ENCODE results near the gene KRT1. TPM values are rescaled to one million over a fixed set of nuclear protein-coding genes. Genes with fewer than 3 reads are reported as not detected.
A peak's percentile ranks its signal among the peaks of the same experiment; 100 is the strongest.

Gene KRT1
- total RNA-seq, 3 donors from 2014 or later = 0.37 TPM; not detected in 2

- H3K4me3 Mint-ChIP-seq = no peak overlapping the region
- no peaks in the 10 kb centered on the region for H3K9me3 Mint-ChIP-seq
- ATAC-seq (no peak), DNase-seq (no peak)
- peaks cover 44% of the 10 kb centered on the region for H3K4me1 Mint-ChIP-seq (ENCODE audit: low read depth)
- no peaks in the 10 kb centered on the region for H3K27me3 Mint-ChIP-seq (ENCODE audit: low read depth)
- no peaks in the 10 kb centered on the region for H3K36me3 Mint-ChIP-seq (ENCODE audit: insufficient read depth)
These were observed 2.8 kb upstream of the KRT1 start for GRCh38 chr12:52682938-52683574.

GRCh38 chr12:52682381-52682660, 2.1 kb upstream of the KRT1 start:
- no peak for ATAC-seq
- Mint-ChIP-seq H3K4me1 (ENCODE audit: low read depth) (peaks cover 40% of the 10 kb centered on the region), H3K9me3 (no peaks in the 10 kb centered on the region), H3K27me3 (ENCODE audit: low read depth) (no peaks in the 10 kb centered on the region), H3K36me3 (ENCODE audit: insufficient read depth) (no peaks in the 10 kb centered on the region), H3K4me3 (no peak overlapping the region)
- no peak for DNase-seq

DNA sequence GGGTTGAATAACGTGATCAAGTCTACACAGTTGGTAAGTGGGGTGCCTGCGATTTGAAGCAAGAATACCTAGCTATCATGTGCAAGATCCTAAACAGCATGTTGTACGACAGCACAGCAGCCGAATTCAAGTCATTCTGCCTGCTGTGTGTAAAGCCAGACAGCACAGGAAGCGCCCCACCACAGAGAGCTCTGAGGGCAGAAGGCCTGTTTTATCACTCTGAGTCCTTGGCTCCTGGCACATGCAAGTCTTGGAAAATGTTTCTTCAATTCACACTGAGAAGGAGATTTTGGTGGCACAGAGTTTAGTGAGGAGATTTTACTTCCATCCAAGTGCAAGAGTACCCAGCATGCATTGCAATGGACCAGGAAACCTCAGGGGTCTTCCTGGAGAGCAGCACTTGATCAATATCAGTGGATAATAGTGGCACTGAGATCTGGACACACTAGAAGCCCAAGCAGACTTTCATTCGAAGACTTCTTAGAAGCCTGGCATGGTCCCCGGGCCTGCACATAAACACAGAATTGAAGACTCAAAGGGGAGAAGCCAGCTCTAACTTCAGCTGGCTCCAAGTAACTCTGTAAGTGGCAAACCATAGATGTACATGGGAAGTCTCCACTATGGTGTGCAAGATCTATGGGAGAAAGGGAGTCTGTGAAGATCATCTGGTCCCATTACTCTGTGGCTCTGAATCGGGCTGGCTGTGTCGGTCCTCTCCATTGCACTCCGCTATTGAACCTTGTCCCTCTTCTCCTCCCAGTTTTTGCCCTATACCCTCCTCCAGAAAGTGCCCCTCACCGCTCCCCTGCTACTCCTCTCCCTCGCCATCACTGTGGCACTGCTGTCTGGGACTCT, 1.5 kb upstream of the KRT1 start:
- Mint-ChIP-seq H3K27me3 (ENCODE audit: low read depth) (no peaks in the 10 kb centered on the region), H3K4me1 (ENCODE audit: low read depth) (peaks cover 38% of the 10 kb centered on the region), H3K4me3 (no peak overlapping the region), H3K9me3 (no peaks in the 10 kb centered on the region), H3K36me3 (ENCODE audit: insufficient read depth) (no peaks in the 10 kb centered on the region)
- peak; percentile 61 to 78 for ATAC-seq
- DNase-seq = peak; percentile 15

DNA sequence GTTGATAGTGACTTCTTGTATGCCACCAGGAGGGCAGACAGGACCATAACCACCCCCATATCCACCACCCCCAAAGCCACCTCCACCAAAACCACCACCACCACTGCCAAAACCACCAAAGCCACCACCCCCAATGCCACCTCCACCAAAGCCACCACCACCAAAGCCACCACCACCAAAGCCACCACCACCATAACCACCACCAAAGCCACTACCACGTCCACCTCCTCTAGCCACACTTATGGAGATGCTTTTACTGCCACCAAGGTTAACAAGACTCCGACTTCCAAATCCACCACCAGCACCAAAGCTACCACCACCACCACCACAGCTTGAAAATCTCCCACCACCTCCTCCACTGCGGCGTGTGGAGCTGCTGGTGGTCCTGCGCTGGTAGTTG, 332 bp downstream of the KRT1 start:
- Mint-ChIP-seq H3K9me3 (no peaks in the 10 kb centered on the region), H3K36me3 (ENCODE audit: insufficient read depth) (no peaks in the 10 kb centered on the region), H3K27me3 (ENCODE audit: low read depth) (peaks cover 2% of the 10 kb centered on the region), H3K4me3 (no peak overlapping the region), H3K4me1 (ENCODE audit: low read depth) (peaks cover 46% of the 10 kb centered on the region)
- ATAC-seq (no peak), DNase-seq (no peak)

DNA sequence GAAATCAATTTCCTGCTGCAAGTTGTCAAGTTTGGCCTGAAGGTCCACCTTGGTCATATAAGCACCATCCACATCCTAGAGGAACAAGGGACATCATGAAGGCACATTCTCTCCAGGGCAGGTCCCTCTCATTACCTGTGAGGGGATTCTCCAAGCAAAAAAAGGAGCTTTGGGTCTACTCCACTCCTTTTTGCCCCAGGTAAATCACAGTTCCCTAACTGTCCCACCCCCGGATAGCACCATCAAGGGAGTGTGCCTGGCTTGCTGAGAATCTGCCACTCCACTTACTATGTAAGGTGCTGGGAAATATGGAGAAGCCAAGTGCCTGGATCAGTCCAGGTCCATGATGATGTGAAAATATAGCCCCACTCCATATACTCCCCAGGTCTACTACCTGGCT, 2.5 kb downstream of the KRT1 start:
- no peaks in the 10 kb centered on the region for H3K36me3 Mint-ChIP-seq (ENCODE audit: insufficient read depth)
- no peaks in the 10 kb centered on the region for H3K9me3 Mint-ChIP-seq
- peaks cover 2% of the 10 kb centered on the region for H3K27me3 Mint-ChIP-seq (ENCODE audit: low read depth)
- ATAC-seq = no peak
- DNase-seq = no peak
- H3K4me1 Mint-ChIP-seq (ENCODE audit: low read depth) = peaks cover 48% of the 10 kb centered on the region
- no peak overlapping the region for H3K4me3 Mint-ChIP-seq

DNA sequence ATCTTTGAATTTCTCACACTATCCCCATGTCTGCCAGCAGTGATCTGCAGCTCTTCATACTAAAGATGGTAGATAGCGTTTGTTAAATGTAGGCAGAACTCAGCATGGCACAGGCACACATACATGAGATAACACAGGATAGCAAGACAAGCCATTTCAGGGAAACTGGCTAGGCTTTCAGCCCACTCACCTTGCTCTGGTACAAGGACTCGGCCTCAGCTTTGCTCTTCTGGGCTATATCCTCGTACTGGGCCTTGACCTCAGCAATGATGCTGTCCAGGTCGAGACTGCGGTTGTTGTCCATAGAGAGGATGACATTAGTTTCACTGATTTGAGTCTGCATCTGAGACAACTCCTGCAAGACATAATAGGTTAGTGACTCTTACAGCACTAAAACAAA, 3.1 kb downstream of the KRT1 start:
- Mint-ChIP-seq H3K4me3 (peak overlapping the region; percentile 5), H3K4me1 (ENCODE audit: low read depth) (peaks cover 43% of the 10 kb centered on the region), H3K36me3 (ENCODE audit: insufficient read depth) (no peaks in the 10 kb centered on the region), H3K27me3 (ENCODE audit: low read depth) (peaks cover 2% of the 10 kb centered on the region), H3K9me3 (no peaks in the 10 kb centered on the region)
- DNase-seq = no peak
- no peak for ATAC-seq

GRCh38 chr12:52676163-52676562, 4.0 kb downstream of the KRT1 start:
- Mint-ChIP-seq H3K36me3 (ENCODE audit: insufficient read depth) (no peaks in the 10 kb centered on the region), H3K4me1 (ENCODE audit: low read depth) (peaks cover 33% of the 10 kb centered on the region), H3K9me3 (no peaks in the 10 kb centered on the region), H3K27me3 (ENCODE audit: low read depth) (peaks cover 2% of the 10 kb centered on the region), H3K4me3 (peak overlapping the region; percentile 6)
- DNase-seq = no peak
- ATAC-seq = no peak

- H3K9me3 Mint-ChIP-seq = no peaks in the 10 kb centered on the region
- peaks cover 2% of the 10 kb centered on the region for H3K27me3 Mint-ChIP-seq (ENCODE audit: low read depth)
- no peak for DNase-seq
- H3K4me3 Mint-ChIP-seq = no peak overlapping the region
- no peak for ATAC-seq
- H3K4me1 Mint-ChIP-seq (ENCODE audit: low read depth) = peaks cover 25% of the 10 kb centered on the region
- no peaks in the 10 kb centered on the region for H3K36me3 Mint-ChIP-seq (ENCODE audit: insufficient read depth)
These were observed 4.9 kb downstream of the KRT1 start for GRCh38 chr12:52675301-52675701.

GRCh38 chr12:52674433-52674775, 5.8 kb downstream of the KRT1 start:
- peaks cover 19% of the 10 kb centered on the region for H3K4me1 Mint-ChIP-seq (ENCODE audit: low read depth)
- H3K4me3 Mint-ChIP-seq = no peak overlapping the region
- H3K27me3 Mint-ChIP-seq (ENCODE audit: low read depth) = peaks cover 2% of the 10 kb centered on the region
- ATAC-seq = no peak
- no peaks in the 10 kb centered on the region for H3K36me3 Mint-ChIP-seq (ENCODE audit: insufficient read depth)
- DNase-seq = no peak
- no peaks in the 10 kb centered on the region for H3K9me3 Mint-ChIP-seq

DNA sequence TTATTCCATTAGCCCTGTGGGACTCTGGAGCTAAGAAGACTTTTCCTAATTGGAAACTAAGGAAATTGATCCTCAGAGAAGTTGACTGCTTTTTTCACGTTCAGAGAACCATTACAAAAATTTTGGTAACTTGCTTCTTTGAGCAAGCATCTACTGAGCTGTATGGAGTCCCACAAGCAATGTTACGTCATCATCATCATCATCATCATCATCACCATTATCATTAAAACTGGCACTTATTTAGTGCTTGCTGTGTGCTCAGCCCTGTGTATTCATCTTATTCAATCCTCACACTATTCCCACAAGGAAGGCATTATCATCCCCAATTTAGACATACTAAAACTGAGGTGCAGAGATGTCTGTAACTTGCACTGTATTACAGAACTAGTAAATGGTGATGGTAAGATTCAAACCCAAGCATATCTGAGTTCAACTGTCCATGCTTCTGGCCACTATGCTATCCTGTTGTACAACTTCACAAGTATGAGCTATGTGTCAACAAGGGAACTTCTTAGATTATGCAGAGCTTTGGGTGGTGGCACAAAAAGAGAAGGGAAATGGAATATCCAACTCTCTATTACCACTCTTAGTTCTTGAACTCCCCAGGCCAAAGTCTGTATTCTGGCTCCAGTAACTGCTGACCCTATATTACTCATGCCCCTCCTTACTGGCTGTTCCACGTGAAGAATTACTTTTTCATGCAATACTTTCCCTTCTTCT, 6.3 kb downstream of the KRT1 start:
- no peak overlapping the region for H3K4me3 Mint-ChIP-seq
- H3K27me3 Mint-ChIP-seq (ENCODE audit: low read depth) = peaks cover 2% of the 10 kb centered on the region
- H3K9me3 Mint-ChIP-seq = no peaks in the 10 kb centered on the region
- DNase-seq (no peak), ATAC-seq (no peak)
- H3K36me3 Mint-ChIP-seq (ENCODE audit: insufficient read depth) = no peaks in the 10 kb centered on the region
- H3K4me1 Mint-ChIP-seq (ENCODE audit: low read depth) = peaks cover 17% of the 10 kb centered on the region

GRCh38 chr12:52673217-52673616, 7.0 kb downstream of the KRT1 start:
- H3K4me1 Mint-ChIP-seq (ENCODE audit: low read depth) = peaks cover 15% of the 10 kb centered on the region
- peaks cover 2% of the 10 kb centered on the region for H3K27me3 Mint-ChIP-seq (ENCODE audit: low read depth)
- H3K36me3 Mint-ChIP-seq (ENCODE audit: insufficient read depth) = no peaks in the 10 kb centered on the region
- ATAC-seq (no peak), DNase-seq (no peak)
- no peaks in the 10 kb centered on the region for H3K9me3 Mint-ChIP-seq
- no peak overlapping the region for H3K4me3 Mint-ChIP-seq

GRCh38 chr12:52672321-52672933, 7.8 kb downstream of the KRT1 start:
- H3K4me3 Mint-ChIP-seq = no peak overlapping the region
- H3K36me3 Mint-ChIP-seq (ENCODE audit: insufficient read depth) = no peaks in the 10 kb centered on the region
- H3K9me3 Mint-ChIP-seq = no peaks in the 10 kb centered on the region
- H3K4me1 Mint-ChIP-seq (ENCODE audit: low read depth) = peaks cover 15% of the 10 kb centered on the region
- ATAC-seq (no peak), DNase-seq (no peak)
- peaks cover 2% of the 10 kb centered on the region for H3K27me3 Mint-ChIP-seq (ENCODE audit: low read depth)

GRCh38 chr12:52670961-52671360, 9.2 kb downstream of the KRT1 start:
- H3K9me3 Mint-ChIP-seq = no peaks in the 10 kb centered on the region
- DNase-seq = no peak
- peaks cover 2% of the 10 kb centered on the region for H3K27me3 Mint-ChIP-seq (ENCODE audit: low read depth)
- no peak for ATAC-seq
- peaks cover 11% of the 10 kb centered on the region for H3K4me1 Mint-ChIP-seq (ENCODE audit: low read depth)
- no peaks in the 10 kb centered on the region for H3K36me3 Mint-ChIP-seq (ENCODE audit: insufficient read depth)
- no peak overlapping the region for H3K4me3 Mint-ChIP-seq

DNA sequence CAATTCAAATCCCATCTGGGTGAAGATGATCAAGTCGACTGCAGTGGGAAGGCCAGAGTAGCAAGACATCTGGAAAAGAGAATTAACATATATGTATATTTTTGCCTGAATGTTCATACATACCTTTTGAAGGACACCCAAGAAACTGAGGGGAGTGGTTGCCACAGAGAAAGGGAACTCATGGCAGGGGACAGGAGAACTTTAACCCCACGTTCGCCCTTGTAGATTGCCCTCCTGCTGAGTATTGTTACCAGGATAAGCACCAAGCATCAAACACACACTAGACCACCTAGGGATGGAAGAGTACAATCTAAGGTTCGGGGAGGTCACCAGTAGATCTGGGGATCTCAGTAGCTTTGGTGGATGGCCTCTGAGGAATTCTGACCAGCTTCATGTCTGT, 9.7 kb downstream of the KRT1 start:
- H3K4me1 Mint-ChIP-seq (ENCODE audit: low read depth) = peaks cover 8% of the 10 kb centered on the region
- no peaks in the 10 kb centered on the region for H3K27me3 Mint-ChIP-seq (ENCODE audit: low read depth)
- no peak for ATAC-seq
- H3K4me3 Mint-ChIP-seq = no peak overlapping the region
- H3K36me3 Mint-ChIP-seq (ENCODE audit: insufficient read depth) = no peaks in the 10 kb centered on the region
- no peaks in the 10 kb centered on the region for H3K9me3 Mint-ChIP-seq
- no peak for DNase-seq
